ENCODE measurements around the gene HECW1. TPM values are rescaled to one million over a fixed set of nuclear protein-coding genes. Genes with fewer than 3 reads are reported as not detected.

Gene HECW1
- total RNA-seq, 1 donor from 2014 or later = 1.6 TPM

GRCh38 chr7:43495572-43495971 lies 383.1 kb downstream of the HECW1 start:
- no peaks in the 10 kb centered on the region for H3K27me3 ChIP-seq
- H3K36me3 ChIP-seq = no peaks in the 10 kb centered on the region
- H3K4me3 ChIP-seq = no peak overlapping the region
- no peak for ATAC-seq
- intact Hi-C loops (cut with DNase I) = no loop called here
- no peaks in the 10 kb centered on the region for H3K9me3 ChIP-seq
- H3K4me1 ChIP-seq = no peaks in the 10 kb centered on the region
- no peak overlapping the region for H3K27ac ChIP-seq
- DNase-seq = no peak
- no peak for TF ChIP-seq CTCF (IDR thresholded peaks at IDR 0.05)

GRCh38 chr7:43496596-43496995 lies 384.1 kb downstream of the HECW1 start:
- intact Hi-C loops (cut with DNase I) = no loop called here
- ATAC-seq (no peak), DNase-seq (no peak)
- no peaks in the 10 kb centered on the region for H3K4me1 ChIP-seq
- H3K4me3 ChIP-seq = no peak overlapping the region
- no peak overlapping the region for H3K27ac ChIP-seq
- H3K9me3 ChIP-seq = no peaks in the 10 kb centered on the region
- H3K27me3 ChIP-seq = no peaks in the 10 kb centered on the region
- H3K36me3 ChIP-seq = no peaks in the 10 kb centered on the region
- TF ChIP-seq CTCF (IDR thresholded peaks at IDR 0.05) = no peak

- no peaks in the 10 kb centered on the region for H3K27me3 ChIP-seq
- H3K9me3 ChIP-seq = no peaks in the 10 kb centered on the region
- ATAC-seq (no peak), DNase-seq (no peak)
- intact Hi-C loops (cut with DNase I) = no loop called here
- no peak for TF ChIP-seq CTCF (IDR thresholded peaks at IDR 0.05)
- no peaks in the 10 kb centered on the region for H3K36me3 ChIP-seq
- H3K27ac ChIP-seq = no peak overlapping the region
- no peak overlapping the region for H3K4me3 ChIP-seq
- no peaks in the 10 kb centered on the region for H3K4me1 ChIP-seq
Measured at GRCh38 chr7:43501870-43502269, 389.4 kb downstream of the HECW1 start.

GRCh38 chr7:43502941-43503340 lies 390.5 kb downstream of the HECW1 start:
- Histone ChIP-seq H3K27me3 (no peaks in the 10 kb centered on the region), H3K9me3 (no peaks in the 10 kb centered on the region), H3K4me1 (no peaks in the 10 kb centered on the region), H3K36me3 (no peaks in the 10 kb centered on the region), H3K27ac (no peak overlapping the region), H3K4me3 (no peak overlapping the region)
- ATAC-seq (no peak), DNase-seq (no peak)
- intact Hi-C loops (cut with DNase I) = no loop called here
- TF ChIP-seq CTCF (IDR thresholded peaks at IDR 0.05) = no peak

- Histone ChIP-seq H3K27ac (no peak overlapping the region), H3K27me3 (no peaks in the 10 kb centered on the region), H3K9me3 (no peaks in the 10 kb centered on the region), H3K4me1 (no peaks in the 10 kb centered on the region), H3K4me3 (no peak overlapping the region), H3K36me3 (no peaks in the 10 kb centered on the region)
- no peak for DNase-seq
- ATAC-seq = no peak
- TF ChIP-seq CTCF (IDR thresholded peaks at IDR 0.05) = no peak
- intact Hi-C loops (cut with DNase I) = no loop called here
Measured at GRCh38 chr7:43505412-43505811, 393.0 kb downstream of the HECW1 start.

- H3K4me1 ChIP-seq = no peaks in the 10 kb centered on the region
- no peak overlapping the region for H3K27ac ChIP-seq
- no peak overlapping the region for H3K4me3 ChIP-seq
- H3K27me3 ChIP-seq = no peaks in the 10 kb centered on the region
- intact Hi-C loops (cut with DNase I) = no loop called here
- no peaks in the 10 kb centered on the region for H3K9me3 ChIP-seq
- no peak for DNase-seq
- no peak for TF ChIP-seq CTCF (IDR thresholded peaks at IDR 0.05)
- ATAC-seq = no peak
- H3K36me3 ChIP-seq = no peaks in the 10 kb centered on the region
Measured at GRCh38 chr7:43506460-43506859, 394.0 kb downstream of the HECW1 start.
